ENCODE results near the gene MAP4K3.

Gene MAP4K3

GRCh38 chr2:39228413-39229209 is 208.5 kb downstream of the MAP4K3 start:
- DNase-seq = no peak

GRCh38 chr2:39227628-39228412 is 209.3 kb downstream of the MAP4K3 start:
- peak; percentile 83 for DNase-seq

- DNase-seq = no peak
Measured at GRCh38 chr2:39225567-39225966, 211.5 kb downstream of the MAP4K3 start.

GRCh38 chr2:39223909-39224308 is 213.2 kb downstream of the MAP4K3 start:
- no peak for DNase-seq

- DNase-seq = no peak
Measured at GRCh38 chr2:39221459-39221858, 215.6 kb downstream of the MAP4K3 start.

GRCh38 chr2:39220136-39220535 is 216.9 kb downstream of the MAP4K3 start:
- DNase-seq = no peak

- no peak for DNase-seq
Measured at GRCh38 chr2:39218391-39218790, 218.7 kb downstream of the MAP4K3 start.

GRCh38 chr2:39217192-39217550 is 219.9 kb downstream of the MAP4K3 start:
- no peak for DNase-seq

GRCh38 chr2:39216346-39217191 is 220.5 kb downstream of the MAP4K3 start:
- peak; percentile 84 for DNase-seq

- DNase-seq = no peak
Measured at GRCh38 chr2:39215545-39215944, 221.5 kb downstream of the MAP4K3 start.

- DNase-seq = no peak
Measured at GRCh38 chr2:39213015-39213414, 224.1 kb downstream of the MAP4K3 start.

GRCh38 chr2:39210846-39211245 is 226.2 kb downstream of the MAP4K3 start:
- DNase-seq = no peak

- DNase-seq = no peak
Measured at GRCh38 chr2:39203382-39203781, 233.7 kb downstream of the MAP4K3 start.

- no peak for DNase-seq
Measured at GRCh38 chr2:39202639-39203369, 234.3 kb downstream of the MAP4K3 start.

Measured in CD4-positive, alpha-beta T cell treated with Interleukin-12 subunit alpha and Interleukin-12 subunit beta, for 1 hour (primary cell).